ENCODE data around the gene PSENEN. TPM values are rescaled to one million over a fixed set of nuclear protein-coding genes. Genes with fewer than 3 reads are reported as not detected.

Gene PSENEN
- total RNA-seq, 1 experiment from 2014 or later, result 69.7 TPM

DNA sequence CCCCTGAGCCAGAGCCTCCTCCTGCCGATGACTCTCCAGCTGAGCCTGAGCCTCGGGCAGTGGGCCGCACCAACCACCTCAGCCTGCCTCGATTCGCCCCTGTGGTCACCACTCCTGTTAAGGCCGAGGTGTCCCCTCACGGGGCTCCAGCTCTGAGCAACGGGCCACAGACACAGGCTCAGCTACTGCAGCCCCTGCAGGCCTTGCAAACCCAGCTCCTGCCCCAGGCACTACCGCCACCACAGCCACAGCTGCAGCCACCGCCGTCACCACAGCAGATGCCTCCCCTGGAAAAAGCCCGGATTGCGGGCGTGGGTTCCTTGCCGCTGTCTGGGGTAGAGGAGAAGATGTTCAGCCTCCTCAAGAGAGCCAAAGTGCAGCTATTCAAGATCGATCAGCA is 24.1 kb upstream of the PSENEN start:
- Histone ChIP-seq H3K4me1 (ENCODE audit: insufficient read depth, low read length) (no peaks in the 10 kb centered on the region), H4K5ac (ENCODE audit: insufficient read length, low read depth, low read length) (no peak overlapping the region), H3K56ac (ENCODE audit: insufficient read length, low read depth, low read length) (no peak overlapping the region), H3K27ac (ENCODE audit: insufficient read length, low read depth, low read length) (no peak overlapping the region), H2BK5ac (ENCODE audit: insufficient read length, low read length) (no peak overlapping the region), H3K4me2 (ENCODE audit: insufficient read depth, insufficient read length, low read length) (no peak overlapping the region), H2BK12ac (ENCODE audit: insufficient read length, low read depth, low read length) (no peak overlapping the region), H3K14ac (ENCODE audit: insufficient read depth, low read length) (no peak overlapping the region), H3K4ac (ENCODE audit: low read depth, low read length) (no peak overlapping the region), H4K91ac (ENCODE audit: insufficient read length, low read depth, low read length) (no peak overlapping the region), H3K23ac (ENCODE audit: insufficient read length, low read depth, low read length) (no peak overlapping the region), H4K8ac (replicated peaks; ENCODE audit: insufficient read length, low read depth, low read length) (no peak overlapping the region), H3K79me1 (ENCODE audit: insufficient read depth, low read depth, low read length, poor library complexity, severe bottlenecking) (no peaks in the 10 kb centered on the region), H2AK5ac (ENCODE audit: insufficient read length, low read length) (no peak overlapping the region), H3T11ph (ENCODE audit: low read length) (no peak overlapping the region), H2AFZ (ENCODE audit: low read length) (no peak overlapping the region), H3K9ac (ENCODE audit: extremely low read depth, insufficient read length, low read length) (no peak overlapping the region), H2BK120ac (ENCODE audit: low read depth, low read length, poor library complexity, severe bottlenecking) (no peak overlapping the region), H3K23me2 (ENCODE audit: insufficient read length, low read depth, low read length, poor library complexity, severe bottlenecking) (peaks cover 7% of the 10 kb centered on the region), H4K20me1 (ENCODE audit: control insufficient read depth, insufficient read depth, insufficient read length) (peaks cover 6% of the 10 kb centered on the region), H2BK20ac (ENCODE audit: low read depth, low read length, poor library complexity, severe bottlenecking) (no peak overlapping the region), H3K9me3 (ENCODE audit: control insufficient read depth, low read depth, low read length) (no peaks in the 10 kb centered on the region), H3K27me3 (ENCODE audit: insufficient read depth, low read length) (no peaks in the 10 kb centered on the region), H3K18ac (ENCODE audit: insufficient read length, low read depth, low read length) (no peak overlapping the region), H3K79me2 (ENCODE audit: insufficient read depth, low read length) (peaks cover 11% of the 10 kb centered on the region; the same call in 1 of the 2 replicates), H2BK15ac (ENCODE audit: low read depth, low read length) (no peak overlapping the region)
- Mint-ChIP-seq H3K4me3 (no peak overlapping the region; a peak in 1 of 5 replicates), H3K9me3 (no peaks in the 10 kb centered on the region; a peak in 1 of 5 replicates), H3K4me1 (peaks cover 9 to 10% of the 10 kb centered on the region in 2 experiments), H3K27ac (no peak overlapping the region), H3K36me3 (ENCODE audit: insufficient read depth in 1 of 3, low read depth in 3 of 3) (peaks cover 38 to 62% (median 61%) of the 10 kb centered on the region in 3 experiments; a peak in 6 of 7 replicates), H3K27me3 (ENCODE audit: low read depth) (no peaks in the 10 kb centered on the region; the same call in 1 of the 2 replicates)
- WGBS (ENCODE audit: extremely low coverage, insufficient read length, low lambda C conversion rate), result no CpG with 5 or more reads among the region's 16 CpGs
- TF ChIP-seq, protein P1, sequence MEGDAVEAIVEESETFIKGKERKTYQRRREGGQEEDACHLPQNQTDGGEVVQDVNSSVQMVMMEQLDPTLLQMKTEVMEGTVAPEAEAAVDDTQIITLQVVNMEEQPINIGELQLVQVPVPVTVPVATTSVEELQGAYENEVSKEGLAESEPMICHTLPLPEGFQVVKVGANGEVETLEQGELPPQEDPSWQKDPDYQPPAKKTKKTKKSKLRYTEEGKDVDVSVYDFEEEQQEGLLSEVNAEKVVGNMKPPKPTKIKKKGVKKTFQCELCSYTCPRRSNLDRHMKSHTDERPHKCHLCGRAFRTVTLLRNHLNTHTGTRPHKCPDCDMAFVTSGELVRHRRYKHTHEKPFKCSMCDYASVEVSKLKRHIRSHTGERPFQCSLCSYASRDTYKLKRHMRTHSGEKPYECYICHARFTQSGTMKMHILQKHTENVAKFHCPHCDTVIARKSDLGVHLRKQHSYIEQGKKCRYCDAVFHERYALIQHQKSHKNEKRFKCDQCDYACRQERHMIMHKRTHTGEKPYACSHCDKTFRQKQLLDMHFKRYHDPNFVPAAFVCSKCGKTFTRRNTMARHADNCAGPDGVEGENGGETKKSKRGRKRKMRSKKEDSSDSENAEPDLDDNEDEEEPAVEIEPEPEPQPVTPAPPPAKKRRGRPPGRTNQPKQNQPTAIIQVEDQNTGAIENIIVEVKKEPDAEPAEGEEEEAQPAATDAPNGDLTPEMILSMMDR (conservative IDR thresholded peaks at IDR 0.05), result no peak
- DNase-seq, result no peak
